Liver (tissue), 3 donors: Measurements from ENCODE around the gene OSTF1.

ENCODE experiments used
- EGR1 ChIP-seq, 2 donors: IDR thresholded peaks; 2 replicates each; pipeline ENCODE4 v1.6.1; 2016 to 2018; ENCODE audit warnings: antibody characterized with exemption in 2 of 2, low read depth in 2 of 2
- GABPA ChIP-seq, 2 donors: IDR thresholded peaks in 1 of 2; conservative IDR thresholded peaks in 1 of 2; 2 replicates each; pipeline ENCODE4 v1.6.1; 2016; ENCODE audit warnings: antibody characterized with exemption in 2 of 2, mild to moderate bottlenecking in 1 of 2, moderate library complexity in 1 of 2
- HNF4A ChIP-seq, 2 donors: conservative IDR thresholded peaks; 2 replicates each; pipeline ENCODE4 v1.6.1; 2016; ENCODE audit warnings: antibody characterized with exemption in 2 of 2, mild to moderate bottlenecking in 2 of 2
- HNF4G ChIP-seq: IDR thresholded peaks from 2 replicates; pipeline ENCODE4 v1.6.1; 2016; ENCODE audit warnings: antibody characterized with exemption
- JUND ChIP-seq, 2 donors: IDR thresholded peaks; 2 replicates each; pipeline ENCODE4 v1.6.1; 2016; ENCODE audit warnings: antibody characterized with exemption in 2 of 2
- RAD21 ChIP-seq, 2 donors: IDR thresholded peaks; 2 replicates each; pipeline ENCODE4 v1.6.1; 2016; ENCODE audit warnings: antibody characterized with exemption in 2 of 2, mild to moderate bottlenecking in 2 of 2
- SP1 ChIP-seq: IDR thresholded peaks from 2 replicates; pipeline ENCODE4 v1.6.1; 2018; ENCODE audit warnings: antibody characterized with exemption, mild to moderate bottlenecking
- TAF1 ChIP-seq: conservative IDR thresholded peaks from 2 replicates; pipeline ENCODE4 v1.6.1; 2016; ENCODE audit warnings: antibody characterized with exemption, mild to moderate bottlenecking
- YY1 ChIP-seq: IDR thresholded peaks from 2 replicates; pipeline ENCODE4 v1.6.1; 2016; ENCODE audit warnings: antibody characterized with exemption, mild to moderate bottlenecking
- TF ChIP-seq, protein P1 (sequence below): fragments of 150-350 bp; IDR thresholded peaks from 2 replicates; pipeline ENCODE4 v1.5.1; 2017; ENCODE audit warnings: improper control_type of control experiment, low read depth, low read length; ENCODE audit not compliant: missing input control
- TF ChIP-seq, protein P2 (sequence below): IDR thresholded peaks from 2 replicates; pipeline ENCODE4 v1.6.1; 2016; ENCODE audit warnings: antibody characterized with exemption
- TF ChIP-seq, protein P3 (sequence below): IDR thresholded peaks from 2 replicates; pipeline ENCODE4 v1.6.1; 2016; ENCODE audit warnings: antibody characterized with exemption, mild to moderate bottlenecking
- TF ChIP-seq, protein P4 (sequence below): IDR thresholded peaks from 2 replicates; pipeline ENCODE4 v1.6.1; 2016; ENCODE audit warnings: antibody characterized with exemption
- TF ChIP-seq, protein P5 (sequence below): IDR thresholded peaks from 2 replicates; pipeline ENCODE4 v1.6.1; 2016; ENCODE audit warnings: antibody characterized with exemption
- donor health status: healthy.
- donor health status: healthy.

DNA sequence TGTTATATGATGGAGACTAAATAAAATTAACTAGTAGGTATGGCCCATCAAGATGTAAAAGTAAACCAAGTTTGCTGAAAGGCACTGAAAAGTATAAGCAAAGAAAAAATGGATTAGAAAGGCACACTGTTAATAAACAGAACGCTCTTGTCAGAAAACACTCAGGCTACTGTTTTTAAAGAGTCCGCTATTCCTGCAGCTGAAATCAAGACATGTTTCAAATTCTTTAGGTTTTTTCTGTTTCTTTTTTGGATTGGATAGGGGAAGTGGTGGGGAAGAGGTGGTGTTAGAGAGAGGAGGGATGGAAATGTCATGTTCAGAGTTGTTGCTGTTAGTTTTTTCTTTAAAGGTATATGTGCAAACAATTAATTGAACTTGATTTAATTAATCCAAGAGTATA, 17.5 kb downstream of the OSTF1 start:
- TF ChIP-seq YY1 (no peak), EGR1 (IDR thresholded peaks at IDR 0.05; ENCODE audit: low read depth in 2 of 2) (no peak), RAD21 (IDR thresholded peaks at IDR 0.05) (no peak), GABPA (IDR thresholded peaks at IDR 0.05 in 1 of 2, conservative IDR thresholded peaks at IDR 0.05 in 1 of 2) (no peak), SP1 (no peak), TAF1 (no peak), JUND (IDR thresholded peaks at IDR 0.05) (no peak), HNF4A (conservative IDR thresholded peaks at IDR 0.05) (no peak), HNF4G (no peak)
- TF ChIP-seq, protein P1, sequence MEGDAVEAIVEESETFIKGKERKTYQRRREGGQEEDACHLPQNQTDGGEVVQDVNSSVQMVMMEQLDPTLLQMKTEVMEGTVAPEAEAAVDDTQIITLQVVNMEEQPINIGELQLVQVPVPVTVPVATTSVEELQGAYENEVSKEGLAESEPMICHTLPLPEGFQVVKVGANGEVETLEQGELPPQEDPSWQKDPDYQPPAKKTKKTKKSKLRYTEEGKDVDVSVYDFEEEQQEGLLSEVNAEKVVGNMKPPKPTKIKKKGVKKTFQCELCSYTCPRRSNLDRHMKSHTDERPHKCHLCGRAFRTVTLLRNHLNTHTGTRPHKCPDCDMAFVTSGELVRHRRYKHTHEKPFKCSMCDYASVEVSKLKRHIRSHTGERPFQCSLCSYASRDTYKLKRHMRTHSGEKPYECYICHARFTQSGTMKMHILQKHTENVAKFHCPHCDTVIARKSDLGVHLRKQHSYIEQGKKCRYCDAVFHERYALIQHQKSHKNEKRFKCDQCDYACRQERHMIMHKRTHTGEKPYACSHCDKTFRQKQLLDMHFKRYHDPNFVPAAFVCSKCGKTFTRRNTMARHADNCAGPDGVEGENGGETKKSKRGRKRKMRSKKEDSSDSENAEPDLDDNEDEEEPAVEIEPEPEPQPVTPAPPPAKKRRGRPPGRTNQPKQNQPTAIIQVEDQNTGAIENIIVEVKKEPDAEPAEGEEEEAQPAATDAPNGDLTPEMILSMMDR: no peak
- TF ChIP-seq, protein P2, sequence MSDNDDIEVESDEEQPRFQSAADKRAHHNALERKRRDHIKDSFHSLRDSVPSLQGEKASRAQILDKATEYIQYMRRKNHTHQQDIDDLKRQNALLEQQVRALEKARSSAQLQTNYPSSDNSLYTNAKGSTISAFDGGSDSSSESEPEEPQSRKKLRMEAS: no peak
- TF ChIP-seq, protein P3, sequence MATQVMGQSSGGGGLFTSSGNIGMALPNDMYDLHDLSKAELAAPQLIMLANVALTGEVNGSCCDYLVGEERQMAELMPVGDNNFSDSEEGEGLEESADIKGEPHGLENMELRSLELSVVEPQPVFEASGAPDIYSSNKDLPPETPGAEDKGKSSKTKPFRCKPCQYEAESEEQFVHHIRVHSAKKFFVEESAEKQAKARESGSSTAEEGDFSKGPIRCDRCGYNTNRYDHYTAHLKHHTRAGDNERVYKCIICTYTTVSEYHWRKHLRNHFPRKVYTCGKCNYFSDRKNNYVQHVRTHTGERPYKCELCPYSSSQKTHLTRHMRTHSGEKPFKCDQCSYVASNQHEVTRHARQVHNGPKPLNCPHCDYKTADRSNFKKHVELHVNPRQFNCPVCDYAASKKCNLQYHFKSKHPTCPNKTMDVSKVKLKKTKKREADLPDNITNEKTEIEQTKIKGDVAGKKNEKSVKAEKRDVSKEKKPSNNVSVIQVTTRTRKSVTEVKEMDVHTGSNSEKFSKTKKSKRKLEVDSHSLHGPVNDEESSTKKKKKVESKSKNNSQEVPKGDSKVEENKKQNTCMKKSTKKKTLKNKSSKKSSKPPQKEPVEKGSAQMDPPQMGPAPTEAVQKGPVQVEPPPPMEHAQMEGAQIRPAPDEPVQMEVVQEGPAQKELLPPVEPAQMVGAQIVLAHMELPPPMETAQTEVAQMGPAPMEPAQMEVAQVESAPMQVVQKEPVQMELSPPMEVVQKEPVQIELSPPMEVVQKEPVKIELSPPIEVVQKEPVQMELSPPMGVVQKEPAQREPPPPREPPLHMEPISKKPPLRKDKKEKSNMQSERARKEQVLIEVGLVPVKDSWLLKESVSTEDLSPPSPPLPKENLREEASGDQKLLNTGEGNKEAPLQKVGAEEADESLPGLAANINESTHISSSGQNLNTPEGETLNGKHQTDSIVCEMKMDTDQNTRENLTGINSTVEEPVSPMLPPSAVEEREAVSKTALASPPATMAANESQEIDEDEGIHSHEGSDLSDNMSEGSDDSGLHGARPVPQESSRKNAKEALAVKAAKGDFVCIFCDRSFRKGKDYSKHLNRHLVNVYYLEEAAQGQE: no peak
- TF ChIP-seq, protein P4, sequence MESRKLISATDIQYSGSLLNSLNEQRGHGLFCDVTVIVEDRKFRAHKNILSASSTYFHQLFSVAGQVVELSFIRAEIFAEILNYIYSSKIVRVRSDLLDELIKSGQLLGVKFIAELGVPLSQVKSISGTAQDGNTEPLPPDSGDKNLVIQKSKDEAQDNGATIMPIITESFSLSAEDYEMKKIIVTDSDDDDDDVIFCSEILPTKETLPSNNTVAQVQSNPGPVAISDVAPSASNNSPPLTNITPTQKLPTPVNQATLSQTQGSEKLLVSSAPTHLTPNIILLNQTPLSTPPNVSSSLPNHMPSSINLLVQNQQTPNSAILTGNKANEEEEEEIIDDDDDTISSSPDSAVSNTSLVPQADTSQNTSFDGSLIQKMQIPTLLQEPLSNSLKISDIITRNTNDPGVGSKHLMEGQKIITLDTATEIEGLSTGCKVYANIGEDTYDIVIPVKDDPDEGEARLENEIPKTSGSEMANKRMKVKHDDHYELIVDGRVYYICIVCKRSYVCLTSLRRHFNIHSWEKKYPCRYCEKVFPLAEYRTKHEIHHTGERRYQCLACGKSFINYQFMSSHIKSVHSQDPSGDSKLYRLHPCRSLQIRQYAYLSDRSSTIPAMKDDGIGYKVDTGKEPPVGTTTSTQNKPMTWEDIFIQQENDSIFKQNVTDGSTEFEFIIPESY: no peak
- TF ChIP-seq, protein P5, sequence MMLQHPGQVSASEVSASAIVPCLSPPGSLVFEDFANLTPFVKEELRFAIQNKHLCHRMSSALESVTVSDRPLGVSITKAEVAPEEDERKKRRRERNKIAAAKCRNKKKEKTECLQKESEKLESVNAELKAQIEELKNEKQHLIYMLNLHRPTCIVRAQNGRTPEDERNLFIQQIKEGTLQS: no peak
